Measurements from ENCODE around the gene LOXL3.

The LOXL3 gene

GRCh38 chr2:74551530-74551929 lies 2.2 kb downstream of the LOXL3 start:
- no peak for TF ChIP-seq CTCF (IDR thresholded peaks at IDR 0.05; ENCODE audit: low read depth, low read length, missing control alignments)
- H3K4me3 ChIP-seq (ENCODE audit: low read depth, low read length), result peak overlapping the region; percentile 84
- DNase-seq (ENCODE audit: low read depth), result no peak

- DNase-seq (ENCODE audit: low read depth), result no peak
- TF ChIP-seq CTCF (IDR thresholded peaks at IDR 0.05; ENCODE audit: low read depth, low read length, missing control alignments), result no peak
- peak overlapping the region; percentile 80 for H3K4me3 ChIP-seq (ENCODE audit: low read depth, low read length)
Observed at GRCh38 chr2:74550231-74550630, 3.5 kb downstream of the LOXL3 start.

GRCh38 chr2:74548900-74549826 lies 4.6 kb downstream of the LOXL3 start:
- peak overlapping the region; percentile 80 for H3K4me3 ChIP-seq (ENCODE audit: low read depth, low read length)
- no peak for DNase-seq (ENCODE audit: low read depth)
- TF ChIP-seq CTCF (IDR thresholded peaks at IDR 0.05; ENCODE audit: low read depth, low read length, missing control alignments), result no peak

- no peak for TF ChIP-seq CTCF (IDR thresholded peaks at IDR 0.05; ENCODE audit: low read depth, low read length, missing control alignments)
- peak overlapping the region; percentile 80 for H3K4me3 ChIP-seq (ENCODE audit: low read depth, low read length)
- no peak for DNase-seq (ENCODE audit: low read depth)
Observed at GRCh38 chr2:74548285-74548899, 5.3 kb downstream of the LOXL3 start.

- no peak overlapping the region for H3K4me3 ChIP-seq (ENCODE audit: low read depth, low read length)
- no peak for TF ChIP-seq CTCF (IDR thresholded peaks at IDR 0.05; ENCODE audit: low read depth, low read length, missing control alignments)
- DNase-seq (ENCODE audit: low read depth), result no peak
Observed at GRCh38 chr2:74546004-74546403, 7.7 kb downstream of the LOXL3 start.

- DNase-seq (ENCODE audit: low read depth), result no peak
- H3K4me3 ChIP-seq (ENCODE audit: low read depth, low read length), result no peak overlapping the region
- peak; percentile 22 for TF ChIP-seq CTCF (IDR thresholded peaks at IDR 0.05; ENCODE audit: low read depth, low read length, missing control alignments)
Observed at GRCh38 chr2:74544634-74545033, 9.1 kb downstream of the LOXL3 start.

Measured in GM12864 (cell line).